ENCODE data around the gene VMAC.

VMAC gene

DNA sequence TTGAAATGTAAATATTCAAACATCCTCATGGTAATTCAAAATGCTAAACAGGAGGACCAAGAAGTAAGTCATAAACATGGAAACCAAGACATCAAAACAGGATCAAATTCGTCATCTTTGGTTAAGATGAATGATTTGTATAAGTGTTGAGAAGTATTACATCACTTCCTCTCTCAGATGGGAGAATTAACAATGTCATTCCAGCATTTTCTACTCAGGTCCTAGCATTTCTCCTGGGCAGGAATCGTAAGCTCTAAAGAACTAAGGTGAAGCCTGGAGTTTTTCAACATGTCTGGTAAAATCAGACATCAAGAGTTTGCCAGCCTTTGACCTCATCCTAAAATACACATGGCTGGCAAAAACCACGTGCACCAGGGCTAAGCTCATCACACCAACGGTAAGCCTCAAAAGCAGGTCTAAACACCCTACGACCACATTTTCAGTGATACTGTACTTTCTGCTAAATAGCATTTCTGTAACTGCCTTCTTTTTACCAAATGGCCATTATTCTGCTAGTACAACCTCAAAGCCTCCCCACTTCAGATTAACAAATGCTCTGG is 48.4 kb downstream of the VMAC start:
- no peak for DNase-seq (ENCODE audit: low spot score)

DNA sequence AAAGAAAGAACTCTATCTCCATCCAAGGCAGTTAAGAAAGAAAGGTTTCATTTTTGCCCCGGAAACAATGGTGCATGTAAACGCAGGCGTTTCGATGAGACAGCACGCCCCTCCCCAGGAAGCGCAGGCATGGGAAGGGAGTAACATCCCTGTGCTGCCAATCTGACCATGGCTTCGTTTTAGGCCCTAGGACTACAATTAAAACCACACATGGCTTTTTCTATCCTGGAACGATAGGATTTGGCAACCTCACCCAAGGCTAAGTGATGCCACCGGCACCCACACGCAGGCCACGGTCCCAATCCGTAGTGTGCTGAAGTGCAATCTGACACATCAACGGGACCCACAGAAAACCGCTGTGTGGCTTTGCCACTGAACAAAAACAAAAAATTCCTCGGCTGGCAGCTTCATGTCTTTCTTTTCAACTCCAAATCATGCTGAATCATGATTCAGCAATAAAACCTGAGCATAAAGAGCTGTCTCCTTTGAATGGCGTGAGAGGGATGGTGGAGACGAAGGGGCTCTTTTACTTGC is 49.1 kb downstream of the VMAC start:
- no peak for DNase-seq (ENCODE audit: low spot score)

GRCh38 chr19:5954293-5954692 is 49.6 kb downstream of the VMAC start:
- DNase-seq (ENCODE audit: low spot score): no peak

DNA sequence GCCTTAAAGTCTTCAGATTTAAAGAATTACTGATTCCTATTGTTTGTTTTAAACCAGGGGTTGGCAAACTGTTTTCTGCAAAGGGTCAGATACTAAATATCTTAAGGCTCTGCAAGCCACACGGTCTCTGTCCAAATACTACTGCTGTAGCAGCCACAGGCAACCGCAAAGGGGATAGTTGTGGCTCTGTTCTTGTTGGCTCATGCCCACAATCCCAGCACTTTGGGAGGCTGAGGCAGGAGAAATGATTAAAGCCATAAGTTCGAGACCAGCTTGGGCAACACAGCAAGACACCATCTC is 50.9 kb downstream of the VMAC start:
- no peak for DNase-seq (ENCODE audit: low spot score)

GRCh38 chr19:5956323-5956722 is 51.7 kb downstream of the VMAC start:
- no peak for DNase-seq (ENCODE audit: low spot score)

DNA sequence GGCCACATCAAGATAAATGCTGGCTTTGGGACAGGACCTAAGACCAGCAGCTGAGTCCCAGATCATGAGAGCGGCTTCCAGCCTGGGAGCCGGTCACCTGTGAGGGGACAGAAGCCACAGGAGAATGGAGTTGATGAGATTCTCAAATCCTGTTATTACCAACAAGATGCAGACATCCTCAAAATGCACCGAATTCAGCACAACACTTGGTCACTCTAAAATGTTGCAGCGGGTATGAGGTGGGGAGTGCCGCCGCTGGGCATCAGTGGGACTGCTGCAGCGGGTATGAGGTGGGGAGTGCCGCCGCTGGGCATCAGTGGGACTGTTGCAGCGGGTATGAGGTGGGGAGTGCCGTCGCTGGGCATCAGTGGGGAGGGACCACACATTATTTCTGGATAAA is 52.1 kb downstream of the VMAC start:
- no peak for DNase-seq (ENCODE audit: low spot score)

GRCh38 chr19:5957170-5957569 is 52.5 kb downstream of the VMAC start:
- DNase-seq (ENCODE audit: low spot score): no peak

GRCh38 chr19:5958074-5958850 is 53.6 kb downstream of the VMAC start:
- DNase-seq (ENCODE audit: low spot score): no peak

DNA sequence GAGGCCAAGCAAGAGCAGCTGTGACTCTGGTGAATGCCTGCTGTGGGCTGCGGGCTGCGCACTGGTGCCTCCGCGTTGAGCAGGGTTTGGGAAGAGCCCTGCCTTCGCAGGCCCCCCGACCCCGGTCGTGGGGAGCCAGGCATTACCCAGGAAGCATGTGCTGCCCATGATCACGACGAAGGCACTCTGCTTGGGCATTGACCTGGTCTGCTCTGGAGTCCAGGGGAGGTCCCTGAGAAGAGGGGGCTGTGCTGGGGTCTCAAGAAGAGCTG is 54.1 kb downstream of the VMAC start:
- no peak for DNase-seq (ENCODE audit: low spot score)

DNA sequence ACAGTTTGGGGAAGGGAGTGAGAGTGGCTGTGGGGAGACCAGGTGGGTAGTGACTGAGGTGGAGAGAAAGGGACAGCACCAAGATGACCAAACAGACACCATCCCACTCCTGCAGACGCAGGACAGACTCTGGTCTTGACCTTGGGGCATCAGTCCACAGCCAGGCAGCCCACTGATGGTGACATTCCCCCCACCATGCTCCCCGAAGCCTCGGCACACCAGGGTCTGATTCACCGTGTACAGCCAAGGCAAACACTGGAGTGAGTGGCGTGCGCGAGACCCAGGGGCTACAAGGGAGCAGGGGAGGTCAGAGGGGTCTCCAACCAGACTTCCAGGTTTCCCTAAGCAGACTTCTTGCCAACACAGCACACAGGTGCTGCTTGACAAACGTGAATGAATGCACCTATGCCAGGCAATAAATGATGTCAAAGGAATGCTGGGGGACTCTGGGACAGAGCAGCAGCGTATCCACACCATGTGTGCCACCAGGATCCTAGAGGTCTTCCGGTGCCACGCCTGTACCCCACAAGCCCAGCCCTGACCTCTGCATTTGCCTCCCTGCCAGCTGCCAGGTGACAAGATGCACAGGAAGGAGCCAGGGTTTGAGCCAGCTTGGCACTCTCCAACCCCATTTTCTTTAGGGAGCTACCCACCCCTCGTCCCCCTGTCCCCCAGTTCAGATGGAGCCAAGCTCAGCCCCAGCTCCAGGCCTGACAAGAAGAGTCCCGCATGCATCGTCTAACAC is 54.8 kb downstream of the VMAC start:
- DNase-seq (ENCODE audit: low spot score): no peak

Measured in COLO829 (cell line).